GM12874 (cell line): ENCODE measurements around the gene OLIG1.

Source experiments
- TF ChIP-seq, protein P1 (sequence below): IDR thresholded peaks from 2 replicates; pipeline ENCODE4 v1.5.1; 2011; ENCODE audit warnings: low read depth, mild to moderate bottlenecking, control low read depth, low read length, moderate library complexity; ENCODE audit not compliant: insufficient read depth

Gene OLIG1

DNA sequence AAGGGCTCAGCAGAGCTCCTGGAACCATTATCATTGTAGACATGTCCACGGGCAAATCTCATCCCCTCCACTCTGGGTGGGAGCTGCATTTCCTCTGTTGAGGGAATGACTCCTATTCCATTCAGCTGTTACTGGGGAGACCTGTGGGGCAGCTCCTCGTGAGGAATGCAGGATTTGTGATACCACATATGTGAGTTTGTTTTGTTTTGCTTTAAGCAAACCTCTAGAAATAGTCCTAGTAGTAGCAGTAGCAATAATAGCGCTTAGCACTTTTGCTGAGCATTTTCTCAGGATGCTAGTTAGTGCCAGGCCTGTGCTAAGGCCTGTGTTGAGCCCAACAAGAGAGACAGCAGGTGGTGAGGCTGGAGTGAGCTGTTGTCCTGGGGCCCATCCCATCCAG is 10.8 kb downstream of the OLIG1 start:
- TF ChIP-seq, protein P1, sequence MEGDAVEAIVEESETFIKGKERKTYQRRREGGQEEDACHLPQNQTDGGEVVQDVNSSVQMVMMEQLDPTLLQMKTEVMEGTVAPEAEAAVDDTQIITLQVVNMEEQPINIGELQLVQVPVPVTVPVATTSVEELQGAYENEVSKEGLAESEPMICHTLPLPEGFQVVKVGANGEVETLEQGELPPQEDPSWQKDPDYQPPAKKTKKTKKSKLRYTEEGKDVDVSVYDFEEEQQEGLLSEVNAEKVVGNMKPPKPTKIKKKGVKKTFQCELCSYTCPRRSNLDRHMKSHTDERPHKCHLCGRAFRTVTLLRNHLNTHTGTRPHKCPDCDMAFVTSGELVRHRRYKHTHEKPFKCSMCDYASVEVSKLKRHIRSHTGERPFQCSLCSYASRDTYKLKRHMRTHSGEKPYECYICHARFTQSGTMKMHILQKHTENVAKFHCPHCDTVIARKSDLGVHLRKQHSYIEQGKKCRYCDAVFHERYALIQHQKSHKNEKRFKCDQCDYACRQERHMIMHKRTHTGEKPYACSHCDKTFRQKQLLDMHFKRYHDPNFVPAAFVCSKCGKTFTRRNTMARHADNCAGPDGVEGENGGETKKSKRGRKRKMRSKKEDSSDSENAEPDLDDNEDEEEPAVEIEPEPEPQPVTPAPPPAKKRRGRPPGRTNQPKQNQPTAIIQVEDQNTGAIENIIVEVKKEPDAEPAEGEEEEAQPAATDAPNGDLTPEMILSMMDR, result no peak

DNA sequence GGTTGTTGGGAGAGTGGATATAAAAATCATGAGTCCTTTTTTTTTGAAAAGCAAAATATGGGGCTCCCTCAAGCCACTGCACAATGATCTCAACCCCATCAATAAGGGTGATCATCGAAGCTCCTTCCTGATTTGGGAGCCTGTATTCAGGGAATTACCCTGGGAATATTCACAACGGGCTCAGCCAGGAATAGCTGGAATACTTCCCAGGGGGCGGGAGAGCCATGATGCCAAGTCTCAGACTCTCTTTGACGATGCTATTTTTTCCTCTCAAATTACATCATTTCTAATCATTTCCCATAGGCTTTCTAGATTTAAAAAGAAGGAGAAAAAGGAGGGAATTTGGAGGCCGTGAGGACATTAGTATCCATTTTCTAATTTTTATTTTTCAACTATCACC is 18.4 kb downstream of the OLIG1 start:
- TF ChIP-seq, protein P1, result no peak

DNA sequence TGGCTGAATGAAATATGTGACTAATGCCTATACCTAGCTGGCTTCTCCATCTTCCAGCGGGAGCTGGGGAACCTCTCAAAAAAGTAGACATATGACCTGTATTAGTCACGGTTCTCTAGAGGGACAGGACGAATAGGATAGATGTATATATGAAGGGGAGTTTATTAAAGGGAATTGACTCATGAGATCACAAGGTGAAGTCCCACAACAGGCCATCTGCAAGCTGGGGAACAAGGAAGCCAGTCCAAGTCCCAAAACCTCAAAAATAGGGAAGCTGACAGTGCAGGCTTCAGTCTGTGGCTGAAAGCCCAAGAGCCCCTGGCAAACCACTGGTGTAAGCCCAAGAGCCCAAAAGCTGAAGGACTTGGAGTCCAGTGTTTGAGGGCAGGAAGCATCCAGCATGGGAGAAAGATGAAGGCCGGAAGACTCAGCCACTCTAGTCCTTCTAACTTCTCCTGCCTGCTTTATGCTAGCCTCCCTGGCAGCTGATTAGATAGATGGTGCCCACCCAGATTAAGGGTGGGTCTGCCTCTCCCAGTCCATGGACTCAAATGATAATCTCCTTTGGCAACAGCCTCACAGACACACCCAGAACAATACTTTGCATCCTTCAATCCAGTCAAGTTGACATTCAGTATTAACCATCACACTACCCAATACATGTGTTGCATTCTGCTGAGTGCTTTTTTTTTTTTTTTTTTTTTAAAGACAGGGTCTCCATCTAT is 19.6 kb downstream of the OLIG1 start:
- TF ChIP-seq, protein P1, result no peak

DNA sequence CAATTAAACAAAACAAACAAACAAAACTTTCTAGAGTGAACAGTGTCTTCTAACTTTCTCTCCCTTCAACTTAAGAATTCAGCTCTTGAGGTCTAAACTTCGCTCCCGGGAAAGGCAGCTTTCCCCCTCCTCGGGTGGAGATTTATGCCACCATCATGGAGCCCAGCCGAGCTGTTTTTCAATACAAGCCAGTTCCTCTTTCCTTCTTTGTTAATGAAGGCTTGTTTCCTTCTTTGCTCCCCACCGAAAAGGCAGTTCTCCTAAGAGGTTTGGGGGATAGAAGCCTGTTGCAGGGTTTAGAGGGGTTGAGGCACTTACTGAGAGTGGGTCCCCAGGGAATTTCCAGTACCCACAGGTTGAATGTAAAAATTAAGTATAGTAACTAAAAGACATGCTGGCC is 26.5 kb downstream of the OLIG1 start:
- TF ChIP-seq, protein P1, result no peak

DNA sequence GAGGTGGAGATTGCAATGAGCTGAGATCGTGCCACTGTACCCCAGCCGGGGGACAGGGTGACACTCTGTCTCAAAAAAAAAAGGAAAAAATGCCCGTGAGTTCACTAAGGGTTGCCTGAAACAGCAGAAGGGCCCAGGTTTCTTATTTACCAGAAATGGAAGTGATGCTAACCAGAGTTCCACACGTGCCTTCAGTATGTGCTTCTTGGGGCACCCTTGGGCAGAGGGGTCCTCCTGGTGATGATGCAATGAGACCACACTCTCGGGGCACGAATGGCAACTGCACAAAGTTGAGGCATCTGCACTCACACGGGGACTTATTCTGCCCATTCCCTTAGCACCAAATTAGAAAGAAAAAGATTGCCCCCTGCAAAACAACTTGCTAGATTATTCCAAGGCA is 29.2 kb downstream of the OLIG1 start:
- TF ChIP-seq, protein P1, result no peak

DNA sequence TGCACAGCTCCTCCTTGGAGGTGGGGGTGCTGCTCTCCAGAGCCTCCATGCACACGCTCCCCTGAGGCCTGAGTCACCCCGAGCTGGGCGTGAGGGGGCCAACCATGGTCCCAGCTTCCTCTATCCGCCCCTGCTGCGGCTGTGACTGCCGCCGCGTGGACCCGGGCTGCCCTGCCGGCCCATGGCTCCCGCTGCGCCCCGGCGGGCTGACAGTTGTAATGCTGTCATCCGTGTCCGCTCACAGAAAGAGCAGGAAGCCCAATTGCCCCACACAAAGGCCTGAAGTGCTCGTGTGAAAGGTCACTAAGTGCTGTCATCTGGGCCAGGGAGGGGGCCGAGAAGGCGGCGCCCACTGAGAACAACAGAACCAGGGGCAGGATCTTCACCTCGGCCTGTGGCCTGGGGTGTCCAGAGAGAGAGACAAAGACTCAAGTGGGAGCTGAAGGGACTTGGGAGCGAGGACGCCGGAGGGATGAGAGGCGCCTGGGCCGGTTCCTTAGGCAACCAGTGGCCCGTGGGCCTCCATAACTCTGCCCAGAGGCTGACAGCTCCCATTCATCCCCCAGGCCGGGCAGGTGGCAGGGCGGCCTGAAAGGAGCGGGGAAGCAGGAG is 31.5 kb downstream of the OLIG1 start:
- TF ChIP-seq, protein P1, result no peak

DNA sequence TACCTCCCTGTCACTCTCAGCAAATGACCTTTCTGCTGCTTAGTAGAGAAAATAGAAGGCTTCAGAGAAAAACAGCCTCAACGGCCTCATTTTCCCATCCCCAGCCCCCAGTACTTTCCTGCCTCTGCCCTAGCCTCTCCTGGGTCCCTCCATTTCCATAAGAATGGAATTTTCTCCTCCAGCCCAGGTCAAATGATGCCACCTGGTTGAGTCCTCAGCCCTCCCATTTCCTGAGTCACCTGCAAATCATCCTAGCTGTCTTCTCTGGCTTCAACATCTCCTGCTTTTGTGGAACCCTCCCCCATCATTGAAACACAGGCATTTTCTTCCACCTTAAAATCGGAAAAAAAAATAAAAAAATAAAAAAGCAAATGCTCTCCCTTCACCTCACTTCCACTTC is 35.1 kb downstream of the OLIG1 start:
- TF ChIP-seq, protein P1, result no peak
